Measurements from ENCODE around the gene KIAA0408. TPM values are rescaled to one million over a fixed set of nuclear protein-coding genes. Genes with fewer than 3 reads are reported as not detected.
A peak's percentile ranks its signal among the peaks of the same experiment; 100 is the strongest.
"Not testable (repeated sequence)": the region's sequence is repeated elsewhere in the genome, so short reads cannot be mapped to it uniquely, and the experiment has no call there.

The KIAA0408 gene
- total RNA-seq, 2 experiments from 2014 or later, result 1.0 to 1.3 TPM

DNA sequence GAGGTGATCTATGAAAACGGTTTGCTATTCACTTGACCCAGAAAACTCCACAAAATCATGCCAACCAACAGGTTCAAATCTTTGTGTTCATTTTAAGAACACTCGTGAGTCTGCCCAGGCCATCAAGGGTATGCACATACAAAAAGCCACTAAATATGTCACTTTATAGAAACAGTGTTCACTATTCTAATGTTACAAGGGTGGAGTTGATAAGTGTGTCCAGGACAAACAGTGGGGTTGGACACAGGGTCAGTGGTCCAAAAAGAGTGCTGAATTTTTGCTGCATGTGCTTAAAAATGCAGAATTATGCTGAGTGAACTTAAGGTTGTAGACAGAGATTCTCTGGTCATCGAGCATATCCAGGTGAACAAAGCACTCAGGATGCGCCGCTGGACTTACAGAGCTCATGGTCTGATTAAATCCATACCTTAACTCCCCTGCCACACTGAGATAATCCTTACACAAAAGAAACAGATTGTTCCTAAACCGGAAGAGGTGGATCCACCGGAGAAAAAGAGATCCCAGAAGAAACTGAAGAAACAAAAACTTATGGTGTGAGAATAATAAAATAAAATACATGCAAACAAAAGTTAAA lies 23.5 kb downstream of the KIAA0408 start:
- ATAC-seq (ENCODE audit: poor library complexity), result no peak
- Mint-ChIP-seq H3K27ac (no peak overlapping the region), H3K4me3 (no peak overlapping the region)

DNA sequence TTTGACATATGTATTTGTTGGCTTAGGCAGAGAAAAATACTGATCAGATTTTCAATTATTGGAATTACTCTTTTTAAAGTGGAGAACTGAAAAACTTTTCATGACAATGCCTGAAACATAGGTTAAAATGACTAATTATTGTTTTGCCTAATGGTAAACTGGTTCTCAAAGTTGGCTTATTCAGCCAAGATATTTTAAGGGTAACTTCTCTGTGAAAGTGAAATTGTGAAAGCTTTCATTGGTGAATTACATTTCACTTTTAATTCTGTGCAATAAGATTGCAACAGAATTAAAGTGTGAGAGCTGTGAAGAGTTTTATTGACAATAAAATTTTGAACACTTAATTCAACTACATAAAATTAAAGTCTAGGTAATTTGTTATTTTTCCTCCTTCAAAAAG lies 24.5 kb downstream of the KIAA0408 start:
- DNase-seq (no peak), ATAC-seq (ENCODE audit: poor library complexity) (no peak)
- POLR2A ChIA-PET, result no interaction called here
- intact Hi-C loops (cut with DNase I, micrococcal nuclease), result no loop called here
- no peaks in the 10 kb centered on the region for H3K4me1 ChIP-seq (ENCODE audit: insufficient read depth, low read length)
- H3K27me3 ChIP-seq (ENCODE audit: control insufficient read depth in 1 of 2, insufficient read depth in 2 of 2, low read length in 2 of 2), result no peaks in the 10 kb centered on the region
- Mint-ChIP-seq H3K36me3 (ENCODE audit: low read depth) (no peaks in the 10 kb centered on the region), H3K4me3 (no peak overlapping the region), H3K9me3 (no peaks in the 10 kb centered on the region), H3K27me3 (peaks cover 12% of the 10 kb centered on the region), H3K27ac (no peak overlapping the region), H3K4me1 (ENCODE audit: low read depth) (no peaks in the 10 kb centered on the region)
- TF ChIP-seq, protein P1, sequence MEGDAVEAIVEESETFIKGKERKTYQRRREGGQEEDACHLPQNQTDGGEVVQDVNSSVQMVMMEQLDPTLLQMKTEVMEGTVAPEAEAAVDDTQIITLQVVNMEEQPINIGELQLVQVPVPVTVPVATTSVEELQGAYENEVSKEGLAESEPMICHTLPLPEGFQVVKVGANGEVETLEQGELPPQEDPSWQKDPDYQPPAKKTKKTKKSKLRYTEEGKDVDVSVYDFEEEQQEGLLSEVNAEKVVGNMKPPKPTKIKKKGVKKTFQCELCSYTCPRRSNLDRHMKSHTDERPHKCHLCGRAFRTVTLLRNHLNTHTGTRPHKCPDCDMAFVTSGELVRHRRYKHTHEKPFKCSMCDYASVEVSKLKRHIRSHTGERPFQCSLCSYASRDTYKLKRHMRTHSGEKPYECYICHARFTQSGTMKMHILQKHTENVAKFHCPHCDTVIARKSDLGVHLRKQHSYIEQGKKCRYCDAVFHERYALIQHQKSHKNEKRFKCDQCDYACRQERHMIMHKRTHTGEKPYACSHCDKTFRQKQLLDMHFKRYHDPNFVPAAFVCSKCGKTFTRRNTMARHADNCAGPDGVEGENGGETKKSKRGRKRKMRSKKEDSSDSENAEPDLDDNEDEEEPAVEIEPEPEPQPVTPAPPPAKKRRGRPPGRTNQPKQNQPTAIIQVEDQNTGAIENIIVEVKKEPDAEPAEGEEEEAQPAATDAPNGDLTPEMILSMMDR (IDR thresholded peaks at IDR 0.05), result no peak
- no peaks in the 10 kb centered on the region for H3K36me3 ChIP-seq (ENCODE audit: insufficient read depth, low read length)
- CTCF ChIA-PET, result no interaction called here
- H3K27ac ChIP-seq (ENCODE audit: low read depth in 1 of 2, low read length in 2 of 2), result no peak overlapping the region
- H3K4me3 ChIP-seq (ENCODE audit: low read length), result no peak overlapping the region
- no peaks in the 10 kb centered on the region for H3K9me3 ChIP-seq (ENCODE audit: control insufficient read depth in 1 of 2, insufficient read depth in 1 of 2, low read length in 2 of 2)

More for the DNA sequence above, 23.5 kb downstream of the KIAA0408 start:
- no peak for DNase-seq
- H3K4me1 ChIP-seq (ENCODE audit: insufficient read depth, low read length), result no peaks in the 10 kb centered on the region
- no peak overlapping the region for H3K4me3 ChIP-seq (ENCODE audit: low read length)
- H3K27me3 Mint-ChIP-seq, result peaks cover 12% of the 10 kb centered on the region
- H3K36me3 ChIP-seq (ENCODE audit: insufficient read depth, low read length), result no peaks in the 10 kb centered on the region
- no peaks in the 10 kb centered on the region for H3K36me3 Mint-ChIP-seq (ENCODE audit: low read depth)
- H3K9me3 ChIP-seq (ENCODE audit: control insufficient read depth in 1 of 2, insufficient read depth in 1 of 2, low read length in 2 of 2), result no peaks in the 10 kb centered on the region
- TF ChIP-seq, protein P1 (IDR thresholded peaks at IDR 0.05), result no peak
- CTCF ChIA-PET, result no interaction called here
- intact Hi-C loops (cut with DNase I, micrococcal nuclease), result no loop called here
- no peak overlapping the region for H3K27ac ChIP-seq (ENCODE audit: low read depth in 1 of 2, low read length in 2 of 2)
- no peaks in the 10 kb centered on the region for H3K9me3 Mint-ChIP-seq
- no peaks in the 10 kb centered on the region for H3K4me1 Mint-ChIP-seq (ENCODE audit: low read depth)
- POLR2A ChIA-PET, result no interaction called here
- no peaks in the 10 kb centered on the region for H3K27me3 ChIP-seq (ENCODE audit: control insufficient read depth in 1 of 2, insufficient read depth in 2 of 2, low read length in 2 of 2)

DNA sequence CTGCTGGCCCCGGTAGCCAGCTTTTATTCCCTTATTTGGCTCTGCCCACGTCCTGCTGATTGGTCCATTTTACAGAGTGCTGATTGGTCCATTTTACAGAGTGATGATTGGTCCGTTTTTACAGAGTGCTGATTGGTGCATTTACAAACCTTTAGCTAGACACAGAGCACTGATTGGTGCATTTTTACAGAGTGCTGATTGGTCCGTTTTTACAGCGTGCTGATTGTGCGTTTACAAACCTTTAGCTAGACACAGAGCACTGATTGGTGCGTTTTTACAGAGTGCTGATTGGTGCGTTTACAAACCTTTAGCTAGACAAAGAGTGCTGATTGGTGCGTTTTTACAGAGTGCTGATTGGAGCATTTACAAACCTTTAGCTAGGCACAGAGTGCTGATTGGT lies 30.6 kb downstream of the KIAA0408 start:
- H3K4me1 ChIP-seq (ENCODE audit: insufficient read depth, low read length); DNase-seq; H3K4me3 ChIP-seq (ENCODE audit: low read length); CTCF ChIA-PET; ATAC-seq (ENCODE audit: poor library complexity); intact Hi-C loops (cut with DNase I, micrococcal nuclease); POLR2A ChIA-PET; H3K4me3 Mint-ChIP-seq; H3K36me3 Mint-ChIP-seq (ENCODE audit: low read depth); H3K4me1 Mint-ChIP-seq (ENCODE audit: low read depth); H3K9me3 Mint-ChIP-seq; H3K27ac Mint-ChIP-seq; H3K36me3 ChIP-seq (ENCODE audit: insufficient read depth, low read length); H3K27me3 ChIP-seq (ENCODE audit: control insufficient read depth in 1 of 2, insufficient read depth in 2 of 2, low read length in 2 of 2); H3K27ac ChIP-seq (ENCODE audit: low read depth in 1 of 2, low read length in 2 of 2); H3K9me3 ChIP-seq (ENCODE audit: control insufficient read depth in 1 of 2, insufficient read depth in 1 of 2, low read length in 2 of 2); H3K27me3 Mint-ChIP-seq: not testable (repeated sequence)

DNA sequence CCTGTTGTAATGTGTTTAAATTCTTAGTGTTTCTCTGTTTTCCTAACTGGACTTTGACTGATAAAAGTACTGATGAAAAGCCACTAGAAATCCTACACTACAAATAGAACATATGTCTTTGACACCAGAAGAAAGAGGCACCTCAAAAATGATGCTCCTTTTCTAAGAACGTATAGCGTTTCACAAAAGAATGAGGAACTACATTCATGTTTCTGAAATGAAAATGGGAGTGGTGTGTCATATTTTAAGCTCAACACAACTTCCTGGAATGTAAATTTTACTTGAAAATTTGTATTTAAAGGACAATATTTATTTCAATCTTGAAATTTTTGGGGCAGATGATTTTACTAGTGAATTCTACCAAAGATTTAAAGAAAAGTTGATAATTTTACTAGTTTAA lies 35.3 kb downstream of the KIAA0408 start:
- H3K4me3 Mint-ChIP-seq, result no peak overlapping the region
- H3K27ac Mint-ChIP-seq, result no peak overlapping the region
- peaks cover 2% of the 10 kb centered on the region for H3K9me3 Mint-ChIP-seq
- ChIA-PET CTCF (no interaction called here), POLR2A (no interaction called here)
- H3K4me1 Mint-ChIP-seq (ENCODE audit: low read depth), result peaks cover 6% of the 10 kb centered on the region
- Histone ChIP-seq H3K36me3 (ENCODE audit: insufficient read depth, low read length) (no peaks in the 10 kb centered on the region), H3K4me3 (ENCODE audit: low read length) (no peak overlapping the region), H3K27me3 (ENCODE audit: control insufficient read depth in 1 of 2, insufficient read depth in 2 of 2, low read length in 2 of 2) (no peaks in the 10 kb centered on the region), H3K4me1 (ENCODE audit: insufficient read depth, low read length) (no peaks in the 10 kb centered on the region), H3K9me3 (ENCODE audit: control insufficient read depth in 1 of 2, insufficient read depth in 1 of 2, low read length in 2 of 2) (no peaks in the 10 kb centered on the region), H3K27ac (ENCODE audit: low read depth in 1 of 2, low read length in 2 of 2) (no peak overlapping the region)
- intact Hi-C loops (cut with DNase I, micrococcal nuclease), result no loop called here
- peak in 2 of 14 experiments; percentile 9 to 11 for DNase-seq
- H3K36me3 Mint-ChIP-seq (ENCODE audit: low read depth), result no peaks in the 10 kb centered on the region
- TF ChIP-seq, protein P1 (IDR thresholded peaks at IDR 0.05), result no peak
- ATAC-seq (ENCODE audit: poor library complexity), result no peak
- H3K27me3 Mint-ChIP-seq, result no peaks in the 10 kb centered on the region

DNA sequence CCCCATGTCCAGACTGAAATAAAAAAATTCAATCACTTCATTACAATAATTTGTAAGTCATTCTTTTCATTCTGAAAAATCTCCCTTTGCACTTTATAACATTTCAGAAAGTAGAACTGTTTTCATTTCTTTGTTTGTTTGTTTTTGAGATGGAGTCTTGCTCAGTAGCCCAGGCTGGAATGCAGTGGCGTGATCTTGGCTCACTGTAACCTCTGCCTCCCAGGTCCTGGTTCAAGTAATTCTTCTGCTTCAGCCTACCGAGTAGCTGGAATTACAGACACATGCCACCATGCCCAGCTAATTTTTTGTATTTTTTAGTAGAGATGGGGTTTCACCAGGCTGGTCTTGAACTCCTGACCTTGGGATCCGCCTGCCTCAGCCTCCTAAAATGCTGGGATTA lies 38.0 kb downstream of the KIAA0408 start:
- ATAC-seq (ENCODE audit: poor library complexity); H3K27me3 ChIP-seq (ENCODE audit: control insufficient read depth in 1 of 2, insufficient read depth in 2 of 2, low read length in 2 of 2); H3K36me3 Mint-ChIP-seq (ENCODE audit: low read depth); H3K9me3 ChIP-seq (ENCODE audit: control insufficient read depth in 1 of 2, insufficient read depth in 1 of 2, low read length in 2 of 2); H3K4me3 Mint-ChIP-seq; H3K4me1 Mint-ChIP-seq (ENCODE audit: low read depth); H3K36me3 ChIP-seq (ENCODE audit: insufficient read depth, low read length); POLR2A ChIA-PET; H3K4me1 ChIP-seq (ENCODE audit: insufficient read depth, low read length); H3K27me3 Mint-ChIP-seq; DNase-seq; intact Hi-C loops (cut with DNase I, micrococcal nuclease); H3K27ac Mint-ChIP-seq; H3K27ac ChIP-seq (ENCODE audit: low read depth in 1 of 2, low read length in 2 of 2); H3K9me3 Mint-ChIP-seq; H3K4me3 ChIP-seq (ENCODE audit: low read length): not testable (repeated sequence)
- CTCF ChIA-PET, result interaction anchor here (0.7 to 2.1 kb wide), 4 partner anchors 94 to 118 kb away, joined by 4 to 7 read pairs (median 6); no protein-coding TSS in a partner anchor

Data from CD4-positive, alpha-beta T cell (primary cell).